IPS-18a (cell line): ENCODE measurements around the gene DAGLA.

Experiments
- H3K27ac ChIP-seq: one replicate; pipeline ENCODE4 v1.5.1; 2013; ENCODE audit warnings: low read length
- H3K27me3 ChIP-seq: one replicate; pipeline ENCODE4 v1.6.1; 2013; ENCODE audit warnings: mild to moderate bottlenecking, low read length; ENCODE audit not compliant: control insufficient read depth, insufficient read depth
- H3K36me3 ChIP-seq: one replicate; pipeline ENCODE4 v1.6.1; 2013; ENCODE audit warnings: low read depth, low read length; ENCODE audit not compliant: control insufficient read depth
- H3K4me1 ChIP-seq: one replicate; pipeline ENCODE4 v1.6.1; 2013; ENCODE audit warnings: low read depth, low read length; ENCODE audit not compliant: control insufficient read depth
- H3K4me3 ChIP-seq: one replicate; pipeline ENCODE4 v1.5.1; 2013; ENCODE audit warnings: low read length
- H3K9ac ChIP-seq: one replicate; pipeline ENCODE4 v1.6.1; 2013; ENCODE audit warnings: mild to moderate bottlenecking, low read length, moderate library complexity
- H3K9me3 ChIP-seq: one replicate; pipeline ENCODE4 v1.6.1; 2013; ENCODE audit warnings: low read depth, low read length; ENCODE audit not compliant: control insufficient read depth

The DAGLA gene

DNA sequence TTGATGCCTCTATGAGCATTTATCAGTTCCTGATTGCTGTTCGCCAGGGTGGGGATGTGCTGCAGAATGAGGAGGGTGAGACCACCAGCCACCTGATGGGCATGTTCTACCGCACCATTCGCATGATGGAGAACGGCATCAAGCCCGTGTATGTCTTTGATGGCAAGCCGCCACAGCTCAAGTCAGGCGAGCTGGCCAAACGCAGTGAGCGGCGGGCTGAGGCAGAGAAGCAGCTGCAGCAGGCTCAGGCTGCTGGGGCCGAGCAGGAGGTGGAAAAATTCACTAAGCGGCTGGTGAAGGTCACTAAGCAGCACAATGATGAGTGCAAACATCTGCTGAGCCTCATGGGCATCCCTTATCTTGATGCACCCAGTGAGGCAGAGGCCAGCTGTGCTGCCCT is 115.3 kb downstream of the DAGLA start:
- Histone ChIP-seq H3K9ac (no peak overlapping the region), H3K27me3 (no peaks in the 10 kb centered on the region), H3K4me1 (peaks cover 3% of the 10 kb centered on the region), H3K4me3 (no peak overlapping the region), H3K27ac (no peak overlapping the region), H3K9me3 (no peaks in the 10 kb centered on the region), H3K36me3 (peaks cover 38% of the 10 kb centered on the region)

DNA sequence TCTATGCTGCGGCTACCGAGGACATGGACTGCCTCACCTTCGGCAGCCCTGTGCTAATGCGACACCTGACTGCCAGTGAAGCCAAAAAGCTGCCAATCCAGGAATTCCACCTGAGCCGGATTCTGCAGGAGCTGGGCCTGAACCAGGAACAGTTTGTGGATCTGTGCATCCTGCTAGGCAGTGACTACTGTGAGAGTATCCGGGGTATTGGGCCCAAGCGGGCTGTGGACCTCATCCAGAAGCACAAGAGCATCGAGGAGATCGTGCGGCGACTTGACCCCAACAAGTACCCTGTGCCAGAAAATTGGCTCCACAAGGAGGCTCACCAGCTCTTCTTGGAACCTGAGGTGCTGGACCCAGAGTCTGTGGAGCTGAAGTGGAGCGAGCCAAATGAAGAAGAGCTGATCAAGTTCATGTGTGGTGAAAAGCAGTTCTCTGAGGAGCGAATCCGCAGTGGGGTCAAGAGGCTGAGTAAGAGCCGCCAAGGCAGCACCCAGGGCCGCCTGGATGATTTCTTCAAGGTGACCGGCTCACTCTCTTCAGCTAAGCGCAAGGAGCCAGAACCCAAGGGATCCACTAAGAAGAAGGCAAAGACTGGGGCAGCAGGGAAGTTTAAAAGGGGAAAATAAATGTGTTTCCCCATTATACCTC is 115.8 kb downstream of the DAGLA start:
- H3K9me3 ChIP-seq: no peaks in the 10 kb centered on the region
- H3K4me3 ChIP-seq: no peak overlapping the region
- H3K36me3 ChIP-seq: peaks cover 39% of the 10 kb centered on the region
- H3K27me3 ChIP-seq: no peaks in the 10 kb centered on the region
- no peak overlapping the region for H3K27ac ChIP-seq
- H3K9ac ChIP-seq: no peak overlapping the region
- peaks cover 3% of the 10 kb centered on the region for H3K4me1 ChIP-seq
